GM06990 (cell line): Measurements from ENCODE around the gene LRRC37A2.
"Not testable (repeated sequence)": the region's sequence is repeated elsewhere in the genome, so short reads cannot be mapped to it uniquely, and the experiment has no call there.

ENCODE experiments used
- DNase-seq: peaks from one replicate; pipeline ENCODE4 v3.0.0-alpha.2; 2011; ENCODE audit not compliant: insufficient read length; ENCODE audit errors: extremely low read depth
- H3K27me3 ChIP-seq: replicated peaks from 2 replicates; pipeline ENCODE4 v1.6.0; 2011; ENCODE audit warnings: low read length; ENCODE audit not compliant: control insufficient read depth, insufficient read depth
- H3K36me3 ChIP-seq: 2 replicates; pipeline ENCODE4 v1.5.1; 2011; ENCODE audit warnings: low read length; ENCODE audit not compliant: control insufficient read depth, insufficient read depth
- H3K4me3 ChIP-seq: replicated peaks from 2 replicates; pipeline ENCODE4 v1.5.1; 2011; ENCODE audit warnings: low read depth, mild to moderate bottlenecking, control low read depth, low read length

The LRRC37A2 gene

GRCh38 chr17:46512168-46512567, at the start of gene LRRC37A2:
LRRC37A2 (plus strand) TSS chr17:46512468; CDS start chr17:46512713, 245 bp downstream.
- H3K36me3 ChIP-seq, H3K4me3 ChIP-seq, DNase-seq, H3K27me3 ChIP-seq: not testable (repeated sequence)

GRCh38 chr17:46467618-46468017, 44.6 kb upstream of the LRRC37A2 start:
- not testable (repeated sequence) for H3K27me3 ChIP-seq, DNase-seq, H3K4me3 ChIP-seq, H3K36me3 ChIP-seq

- H3K4me3 ChIP-seq, DNase-seq, H3K36me3 ChIP-seq, H3K27me3 ChIP-seq: not testable (repeated sequence)
These were observed 37.8 kb upstream of the LRRC37A2 start for GRCh38 chr17:46474489-46474888.

- not testable (repeated sequence) for H3K36me3 ChIP-seq, H3K4me3 ChIP-seq, DNase-seq, H3K27me3 ChIP-seq
These were observed 36.7 kb upstream of the LRRC37A2 start for GRCh38 chr17:46475583-46475982.

- H3K36me3 ChIP-seq, H3K27me3 ChIP-seq, H3K4me3 ChIP-seq, DNase-seq: not testable (repeated sequence)
These were observed 33.4 kb upstream of the LRRC37A2 start for GRCh38 chr17:46478823-46479222.

- DNase-seq, H3K36me3 ChIP-seq, H3K4me3 ChIP-seq, H3K27me3 ChIP-seq: not testable (repeated sequence)
These were observed 31.0 kb upstream of the LRRC37A2 start for GRCh38 chr17:46481310-46481709.

GRCh38 chr17:46492021-46492420, 20.2 kb upstream of the LRRC37A2 start:
- not testable (repeated sequence) for H3K4me3 ChIP-seq, H3K27me3 ChIP-seq, DNase-seq, H3K36me3 ChIP-seq

- not testable (repeated sequence) for DNase-seq, H3K27me3 ChIP-seq, H3K4me3 ChIP-seq, H3K36me3 ChIP-seq
These were observed 12.7 kb upstream of the LRRC37A2 start for GRCh38 chr17:46499437-46500139.

- H3K27me3 ChIP-seq, H3K36me3 ChIP-seq, H3K4me3 ChIP-seq, DNase-seq: not testable (repeated sequence)
These were observed 6.4 kb upstream of the LRRC37A2 start for GRCh38 chr17:46505896-46506295.

- not testable (repeated sequence) for DNase-seq, H3K4me3 ChIP-seq
These were observed 22.4 kb downstream of the LRRC37A2 start for GRCh38 chr17:46534716-46535115.

GRCh38 chr17:46548607-46549006, 36.3 kb downstream of the LRRC37A2 start:
- H3K27me3 ChIP-seq, H3K36me3 ChIP-seq, DNase-seq, H3K4me3 ChIP-seq: not testable (repeated sequence)

More at GRCh38 chr17:46534716-46535115, 22.4 kb downstream of the LRRC37A2 start:
- H3K27me3 ChIP-seq, H3K36me3 ChIP-seq: not testable (repeated sequence)

- not testable (repeated sequence) for H3K36me3 ChIP-seq, DNase-seq, H3K4me3 ChIP-seq, H3K27me3 ChIP-seq
These were observed 46.9 kb downstream of the LRRC37A2 start for GRCh38 chr17:46559155-46559554.

- not testable (repeated sequence) for H3K4me3 ChIP-seq, H3K36me3 ChIP-seq, DNase-seq, H3K27me3 ChIP-seq
These were observed 47.8 kb downstream of the LRRC37A2 start for GRCh38 chr17:46560048-46560447.

GRCh38 chr17:46566284-46566683, 54.0 kb downstream of the LRRC37A2 start:
- H3K36me3 ChIP-seq, H3K4me3 ChIP-seq, DNase-seq, H3K27me3 ChIP-seq: not testable (repeated sequence)

- not testable (repeated sequence) for H3K27me3 ChIP-seq, H3K4me3 ChIP-seq, H3K36me3 ChIP-seq, DNase-seq
These were observed 54.7 kb downstream of the LRRC37A2 start for GRCh38 chr17:46566980-46567379.
